Sigmoid colon (tissue), 7 donors: ENCODE data around the gene MLLT6. TPM values are rescaled to one million over a fixed set of nuclear protein-coding genes. Genes with fewer than 3 reads are reported as not detected.
"Not testable (repeated sequence)": the region's sequence is repeated elsewhere in the genome, so short reads cannot be mapped to it uniquely, and the experiment has no call there.

Experiments used
- DNase-seq: peaks from one replicate; pipeline ENCODE4 v3.0.0-alpha.2; 2019
- H3K27ac ChIP-seq, 4 donors: fragments of 200-600 bp; sonication (generic); one replicate each; pipeline ENCODE4 v1.5.1; 2016 to 2019; ENCODE audit warnings: mild to moderate bottlenecking in 1 of 4
- H3K27me3 ChIP-seq, 3 donors: fragments of 200-600 bp; sonication (generic); one replicate each; pipeline ENCODE4 v1.5.1; 2019; ENCODE audit warnings: mild to moderate bottlenecking in 1 of 3
- H3K36me3 ChIP-seq, 4 donors: fragments of 200-600 bp; sonication (generic); one replicate each; pipeline ENCODE4 v1.5.1; 2016 to 2019
- H3K4me1 ChIP-seq, 4 donors: fragments of 200-600 bp; sonication (generic); one replicate each; pipeline ENCODE4 v1.5.1; 2017 to 2019
- H3K4me3 ChIP-seq, 4 donors: fragments of 200-600 bp; sonication (generic); one replicate each; pipeline ENCODE4 v1.5.1; 2017 to 2019; ENCODE audit warnings: mild to moderate bottlenecking in 2 of 4, moderate library complexity in 1 of 4
- H3K9me3 ChIP-seq, 4 donors: fragments of 200-600 bp in 3 of 4; sonication (generic) in 3 of 4; one replicate each; pipeline versions ENCODE4 v1.5.1 to v1.6.1; 2013 to 2019
- CTCF ChIP-seq, 4 experiments: fragments of 450-650 bp in 3 of 4; fragments of 200-600 bp in 1 of 4; IDR thresholded peaks; one replicate each; pipeline ENCODE4 v1.5.1; 2016 to 2019; ENCODE audit warnings: antibody characterized with exemption in 4 of 4, mild to moderate bottlenecking in 3 of 4, moderate library complexity in 2 of 4
- EP300 ChIP-seq, 4 donors: sonication (generic); formaldehyde crosslinking; IDR thresholded peaks; one replicate each; pipeline ENCODE4 v1.6.1; 2017; ENCODE audit warnings: antibody characterized with exemption in 4 of 4
- POLR2A ChIP-seq, 2 donors: fragments of 450-650 bp; IDR thresholded peaks; one replicate each; pipeline ENCODE4 v1.6.1; 2016; ENCODE audit warnings: antibody characterized with exemption in 2 of 2, mild to moderate bottlenecking in 2 of 2, moderate library complexity in 2 of 2
- POLR2AphosphoS5 ChIP-seq, 4 donors: sonication (generic); formaldehyde crosslinking; IDR thresholded peaks; one replicate each; pipeline ENCODE4 v1.6.1; 2017; ENCODE audit warnings: antibody characterized with exemption in 4 of 4
- WGBS, 2 donors: extraction: QIAGEN DNeasy Blood & Tissue Kit; methylation state at CpG; one replicate each; pipeline ENCODE4 v1.1.7; 2013; 5-methylcytosine and 5-hydroxymethylcytosine counted together
- intact Hi-C: fragments of 100-400 bp; cut with DNase I; formaldehyde crosslinking; loops from one replicate; pipeline ENCODE4 v1.15.1; 2023
- polyA plus RNA-seq, 3 donors: library from polyadenylated mRNA; stranded (reverse); fragments of 200-250 nt; gene quantifications; one replicate each; pipeline ENCODE4 v1.2.3, GENCODE V29; 2013
- total RNA-seq, 4 donors: library from RNA; depleted of rRNA; stranded (reverse); fragments of >200 nt; gene quantifications; one replicate each; pipeline ENCODE4 v1.1.0, GENCODE V29; 2016
- donor health status: healthy with polysubstance abuse.
- donor health status: Bipolar disorder and iron deficiency.
- donor health status: healthy.

MLLT6 gene
- total and polyA plus RNA-seq, 7 donors, result 15.3 to 90.3 (median 51.5) TPM

DNA sequence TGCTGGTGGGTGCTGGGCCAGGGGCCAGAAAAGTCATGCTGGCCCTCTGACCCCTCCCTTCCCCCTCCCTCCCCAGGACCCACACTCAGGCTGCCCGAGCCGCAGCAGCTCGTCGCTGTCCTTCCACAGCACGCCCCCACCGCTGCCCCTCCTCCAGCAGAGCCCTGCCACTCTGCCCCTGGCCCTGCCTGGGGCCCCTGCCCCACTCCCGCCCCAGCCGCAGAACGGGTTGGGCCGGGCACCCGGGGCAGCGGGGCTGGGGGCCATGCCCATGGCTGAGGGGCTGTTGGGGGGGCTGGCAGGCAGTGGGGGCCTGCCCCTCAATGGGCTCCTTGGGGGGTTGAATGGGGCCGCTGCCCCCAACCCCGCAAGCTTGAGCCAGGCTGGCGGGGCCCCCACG is 16.7 kb downstream of the MLLT6 start:
- Histone ChIP-seq H3K36me3 (peaks cover 29 to 71% (median 33%) of the 10 kb centered on the region in 4 donors), H3K27me3 (no peaks in the 10 kb centered on the region), H3K4me1 (peaks cover 0 to 12% (median 11%) of the 10 kb centered on the region in 4 donors), H3K4me3 (no peak overlapping the region), H3K9me3 (no peaks in the 10 kb centered on the region), H3K27ac (no peak overlapping the region)
- DNase-seq, result no peak
- WGBS, 2 donors, result 88 to 95% methylated on average over 16 of the region's 16 CpGs
- intact Hi-C loops, result no loop called here
- no peak for TF ChIP-seq POLR2A (IDR thresholded peaks at IDR 0.05)

- intact Hi-C loops, result no loop called here
- H3K9me3 ChIP-seq, result no peaks in the 10 kb centered on the region
- TF ChIP-seq CTCF (IDR thresholded peaks at IDR 0.05) (no peak), POLR2A (IDR thresholded peaks at IDR 0.05) (no peak), EP300 (IDR thresholded peaks at IDR 0.05) (no peak), POLR2AphosphoS5 (IDR thresholded peaks at IDR 0.05) (peak in 1 of 4 donors; percentile 29)
- 21 to 63% methylated on average over 16 of the region's 16 CpGs for WGBS, 2 donors
- H3K4me1 ChIP-seq, result peaks cover 0 to 19% (median 17%) of the 10 kb centered on the region in 4 donors
- DNase-seq, result peak; percentile 91
- H3K27me3 ChIP-seq, result no peaks in the 10 kb centered on the region
- H3K4me3 ChIP-seq, result no peak overlapping the region
- peaks cover 14 to 45% (median 21%) of the 10 kb centered on the region in 4 donors for H3K36me3 ChIP-seq
- H3K27ac ChIP-seq, result peak overlapping the region in 3 of 4 donors; percentile 42 to 61 (median 54)
Observed at GRCh38 chr17:38724337-38724988, 19.4 kb downstream of the MLLT6 start.

- 66 to 82% methylated on average over 10 of the region's 10 CpGs for WGBS, 2 donors
- H3K4me1 ChIP-seq, result peaks cover 0 to 23% (median 21%) of the 10 kb centered on the region in 4 donors
- no peak overlapping the region for H3K4me3 ChIP-seq
Observed at GRCh38 chr17:38725066-38725465, 20.0 kb downstream of the MLLT6 start.

DNA sequence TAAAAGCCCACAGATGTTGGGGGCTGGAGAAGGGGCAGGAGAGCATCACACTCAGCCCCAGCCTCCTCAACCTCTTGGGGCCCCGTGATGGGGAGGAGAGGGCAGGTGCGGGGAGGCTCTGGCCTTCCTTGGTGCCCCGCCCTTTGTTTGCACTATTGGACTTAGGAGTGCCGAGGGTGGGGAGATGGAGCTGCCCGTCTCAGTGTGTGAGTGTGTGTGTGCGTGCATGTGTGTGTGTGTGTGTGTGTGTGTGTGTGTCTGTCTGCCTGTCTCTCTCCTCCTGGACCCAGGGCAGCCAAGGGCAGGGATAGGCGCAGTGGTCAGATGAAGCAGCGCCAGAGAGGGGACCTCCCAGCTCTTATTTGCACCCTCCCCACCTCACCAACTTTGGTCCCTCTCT is 21.1 kb downstream of the MLLT6 start:
- DNase-seq, intact Hi-C loops, H3K27me3 ChIP-seq, H3K9me3 ChIP-seq, H3K4me3 ChIP-seq, H3K27ac ChIP-seq: not testable (repeated sequence)
- Histone ChIP-seq H3K36me3 (peaks cover 7 to 28% (median 13%) of the 10 kb centered on the region in 4 donors), H3K4me1 (peaks cover 2 to 31% (median 27%) of the 10 kb centered on the region in 4 donors)
- 14 to 66% methylated on average over 8 of the region's 8 CpGs for WGBS, 2 donors

More at GRCh38 chr17:38725066-38725465, 20.0 kb downstream of the MLLT6 start:
- Histone ChIP-seq H3K27me3 (no peaks in the 10 kb centered on the region), H3K36me3 (peaks cover 14 to 38% (median 21%) of the 10 kb centered on the region in 4 donors), H3K27ac (peak overlapping the region in 3 of 4 donors; percentile 28 to 61 (median 54)), H3K9me3 (no peaks in the 10 kb centered on the region)
- TF ChIP-seq POLR2A (IDR thresholded peaks at IDR 0.05) (no peak), POLR2AphosphoS5 (IDR thresholded peaks at IDR 0.05) (no peak), CTCF (IDR thresholded peaks at IDR 0.05) (no peak), EP300 (IDR thresholded peaks at IDR 0.05) (no peak)
- no peak for DNase-seq
- intact Hi-C loops, result no loop called here

- 75 to 85% methylated on average over 5 of the region's 5 CpGs for WGBS, 2 donors
- no peak overlapping the region for H3K27ac ChIP-seq
Observed at GRCh38 chr17:38727736-38728135, 22.7 kb downstream of the MLLT6 start.

More at GRCh38 chr17:38727736-38728135, 22.7 kb downstream of the MLLT6 start:
- intact Hi-C loops, result loop anchor here (2.0 kb wide), 1 partner anchor 21 kb away; no protein-coding TSS in a partner anchor
- TF ChIP-seq CTCF (IDR thresholded peaks at IDR 0.05), result no peak
- TF ChIP-seq POLR2A (IDR thresholded peaks at IDR 0.05), result no peak
- TF ChIP-seq POLR2AphosphoS5 (IDR thresholded peaks at IDR 0.05), result no peak
- no peak for TF ChIP-seq EP300 (IDR thresholded peaks at IDR 0.05)
- DNase-seq, result no peak
- H3K4me3 ChIP-seq, result no peak overlapping the region
- no peaks in the 10 kb centered on the region for H3K9me3 ChIP-seq
- H3K27me3 ChIP-seq, result no peaks in the 10 kb centered on the region
- H3K4me1 ChIP-seq, result peaks cover 2 to 46% (median 43%) of the 10 kb centered on the region in 4 donors
- H3K36me3 ChIP-seq, result peaks cover 0 to 12% (median 0%) of the 10 kb centered on the region in 4 donors
